NCI-H748 treated with DMSO at 0.1 percent for 48 hours (cell line): ENCODE results near the gene UBAC1.
"Not testable (repeated sequence)": the region's sequence is repeated elsewhere in the genome, so short reads cannot be mapped to it uniquely, and the experiment has no call there.

ENCODE experiments used
- DNase-seq: peaks from one replicate; lab custom pipeline; 2025; lab: John Stamatoyannopoulos, UW

Gene UBAC1

GRCh38 chr9:135959814-135960213 is 1.4 kb downstream of the UBAC1 start:
- DNase-seq, result no peak

GRCh38 chr9:135958485-135958884 is 2.7 kb downstream of the UBAC1 start:
- DNase-seq, result no peak

GRCh38 chr9:135957431-135957830 is 3.7 kb downstream of the UBAC1 start:
- no peak for DNase-seq

- no peak for DNase-seq
Observed at GRCh38 chr9:135956802-135957174, 4.4 kb downstream of the UBAC1 start.

- DNase-seq, result no peak
Observed at GRCh38 chr9:135955934-135956801, 5.0 kb downstream of the UBAC1 start.

- no peak for DNase-seq
Observed at GRCh38 chr9:135952664-135953206, 8.4 kb downstream of the UBAC1 start.

- DNase-seq, result peak; percentile 26
Observed at GRCh38 chr9:135951889-135952663, 9.1 kb downstream of the UBAC1 start.

- not testable (repeated sequence) for DNase-seq
Observed at GRCh38 chr9:135951310-135951709, 9.9 kb downstream of the UBAC1 start.

GRCh38 chr9:135950841-135951240 is 10.3 kb downstream of the UBAC1 start:
- not testable (repeated sequence) for DNase-seq

GRCh38 chr9:135950135-135950682 is 11.0 kb downstream of the UBAC1 start:
- DNase-seq, result no peak

GRCh38 chr9:135949501-135950134 is 11.6 kb downstream of the UBAC1 start:
- no peak for DNase-seq

GRCh38 chr9:135948968-135949367 is 12.2 kb downstream of the UBAC1 start:
- DNase-seq, result no peak

- DNase-seq, result no peak
Observed at GRCh38 chr9:135948446-135948845, 12.7 kb downstream of the UBAC1 start.

- DNase-seq, result no peak
Observed at GRCh38 chr9:135947582-135947981, 13.6 kb downstream of the UBAC1 start.

GRCh38 chr9:135947105-135947504 is 14.1 kb downstream of the UBAC1 start:
- DNase-seq, result not testable (repeated sequence)

- DNase-seq, result no peak
Observed at GRCh38 chr9:135946392-135946994, 14.7 kb downstream of the UBAC1 start.

GRCh38 chr9:135945969-135946368 is 15.2 kb downstream of the UBAC1 start:
- no peak for DNase-seq

GRCh38 chr9:135944444-135945252 is 16.5 kb downstream of the UBAC1 start:
- no peak for DNase-seq

- DNase-seq, result not testable (repeated sequence)
Observed at GRCh38 chr9:135943604-135944003, 17.6 kb downstream of the UBAC1 start.

- DNase-seq, result no peak
Observed at GRCh38 chr9:135941288-135941995, 19.7 kb downstream of the UBAC1 start.
